Cortex of kidney (tissue), 1 donor: Measurements from ENCODE around the gene SERPIND1.

Experiments used
- DNase-seq: peaks from one replicate; lab custom pipeline; 2025; lab: John Stamatoyannopoulos, UW

Gene SERPIND1

GRCh38 chr22:20775342-20775895, 1.5 kb downstream of the SERPIND1 start:
- DNase-seq: no peak

- no peak for DNase-seq
These were observed 2.9 kb downstream of the SERPIND1 start for GRCh38 chr22:20776624-20777405.

DNA sequence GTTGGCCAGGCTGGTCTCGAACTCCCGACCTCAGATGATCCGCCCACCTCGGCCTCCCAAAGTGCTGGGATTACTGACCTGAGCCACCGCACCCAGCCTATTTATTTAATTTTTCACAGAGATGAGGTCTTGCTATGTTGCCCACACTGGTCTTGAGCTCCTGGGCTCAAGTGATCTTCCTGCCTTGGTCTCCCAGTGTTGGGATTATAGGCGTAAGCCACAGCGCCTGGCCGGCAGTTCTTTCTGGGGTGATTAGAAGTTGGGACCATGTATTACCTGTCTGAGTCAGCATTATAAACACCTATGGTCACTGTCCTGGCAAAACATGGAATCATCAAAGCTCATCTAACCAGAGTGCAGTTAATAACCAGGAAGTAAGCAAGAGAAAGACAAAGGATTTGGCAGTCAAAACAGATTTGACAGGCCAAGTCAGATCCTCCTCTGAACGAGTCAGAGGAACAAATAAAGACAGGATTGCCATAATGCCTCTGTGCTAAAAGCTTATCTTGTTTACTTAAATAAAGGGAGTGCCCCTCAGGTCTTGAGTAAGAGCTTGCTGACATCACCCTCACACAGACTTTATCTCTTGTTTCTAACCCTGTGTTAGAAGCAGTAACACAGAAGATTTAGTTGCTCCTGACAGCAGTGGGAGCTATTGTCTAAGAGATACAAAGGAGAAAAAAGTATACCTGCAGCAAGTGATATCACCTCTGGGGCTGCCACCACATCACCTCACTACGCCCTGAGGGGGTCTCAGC, 3.7 kb downstream of the SERPIND1 start:
- no peak for DNase-seq

DNA sequence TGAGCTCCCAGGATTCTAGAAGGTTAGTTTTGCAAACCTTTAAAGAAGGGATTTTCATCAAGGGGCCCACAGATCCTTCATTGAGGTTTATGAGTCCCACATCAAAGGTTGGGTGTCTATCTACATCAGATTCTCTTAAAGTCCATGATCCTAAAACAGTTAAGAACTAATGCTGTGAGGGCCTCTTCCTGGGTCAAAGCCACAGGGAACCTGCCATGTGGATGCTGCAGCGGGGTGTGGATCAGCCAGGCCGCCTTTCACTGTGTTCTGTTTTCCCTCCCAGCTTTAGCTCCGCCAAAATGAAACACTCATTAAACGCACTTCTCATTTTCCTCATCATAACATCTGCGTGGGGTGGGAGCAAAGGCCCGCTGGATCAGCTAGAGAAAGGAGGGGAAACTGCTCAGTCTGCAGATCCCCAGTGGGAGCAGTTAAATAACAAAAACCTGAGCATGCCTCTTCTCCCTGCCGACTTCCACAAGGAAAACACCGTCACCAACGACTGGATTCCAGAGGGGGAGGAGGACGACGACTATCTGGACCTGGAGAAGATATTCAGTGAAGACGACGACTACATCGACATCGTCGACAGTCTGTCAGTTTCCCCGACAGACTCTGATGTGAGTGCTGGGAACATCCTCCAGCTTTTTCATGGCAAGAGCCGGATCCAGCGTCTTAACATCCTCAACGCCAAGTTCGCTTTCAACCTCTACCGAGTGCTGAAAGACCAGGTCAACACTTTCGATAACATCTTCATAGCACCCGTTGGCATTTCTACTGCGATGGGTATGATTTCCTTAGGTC, 5.3 kb downstream of the SERPIND1 start:
- no peak for DNase-seq

GRCh38 chr22:20779818-20780158, 5.9 kb downstream of the SERPIND1 start:
- DNase-seq: no peak

DNA sequence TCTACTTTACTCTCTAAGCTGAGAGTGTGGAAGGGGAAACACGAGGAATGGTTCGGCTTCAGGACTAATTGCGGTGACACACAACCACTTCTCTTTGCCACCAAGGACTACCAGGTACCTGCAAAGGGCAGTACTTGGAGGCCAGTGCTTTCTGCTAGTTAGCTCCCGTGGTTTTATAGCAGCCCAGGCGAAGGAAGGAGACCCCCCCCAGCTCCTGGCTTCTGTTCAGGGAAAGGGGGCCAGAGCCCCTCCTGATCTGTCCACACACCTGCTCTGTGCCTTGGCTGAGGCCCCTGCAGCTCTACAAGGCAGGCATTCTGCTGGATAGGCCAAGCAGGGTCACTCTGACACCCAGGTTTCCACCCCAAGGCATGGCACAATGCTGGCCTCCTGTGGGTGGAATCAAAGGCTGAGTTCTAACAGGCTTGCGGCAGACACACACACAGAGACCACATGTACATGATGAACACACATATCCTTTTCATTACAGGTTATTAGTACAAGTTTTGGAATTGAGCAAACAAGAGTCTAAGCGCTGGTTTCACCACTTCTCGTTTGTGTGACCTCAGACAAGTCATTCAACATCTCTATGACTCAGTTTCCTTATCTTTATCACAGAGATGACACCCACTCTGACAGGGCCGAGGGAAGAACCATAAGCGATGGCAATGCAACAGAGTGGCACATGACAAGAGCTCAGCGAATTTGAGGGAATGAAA, 7.5 kb downstream of the SERPIND1 start:
- DNase-seq: no peak

DNA sequence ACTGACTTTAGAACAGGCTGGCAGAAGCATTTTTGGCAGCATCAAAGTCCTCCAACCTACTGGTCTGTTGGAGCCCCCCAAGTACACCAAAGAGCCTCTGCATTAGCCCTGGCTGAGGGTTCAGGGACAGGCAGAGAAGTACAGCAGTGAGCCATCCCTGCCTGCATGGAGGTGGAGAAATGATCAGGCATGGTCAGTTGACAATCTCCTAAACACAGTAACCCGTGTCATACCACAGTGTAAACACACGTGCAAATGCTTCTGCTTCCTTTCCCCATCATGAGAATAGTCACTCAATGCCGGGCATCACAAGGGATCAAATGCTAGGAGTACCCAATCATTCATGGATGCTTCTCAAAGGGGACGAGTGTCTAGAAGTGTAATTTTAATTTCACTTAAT, 8.2 kb downstream of the SERPIND1 start:
- DNase-seq: no peak

GRCh38 chr22:20782596-20783299, 8.8 kb downstream of the SERPIND1 start:
- DNase-seq: no peak

DNA sequence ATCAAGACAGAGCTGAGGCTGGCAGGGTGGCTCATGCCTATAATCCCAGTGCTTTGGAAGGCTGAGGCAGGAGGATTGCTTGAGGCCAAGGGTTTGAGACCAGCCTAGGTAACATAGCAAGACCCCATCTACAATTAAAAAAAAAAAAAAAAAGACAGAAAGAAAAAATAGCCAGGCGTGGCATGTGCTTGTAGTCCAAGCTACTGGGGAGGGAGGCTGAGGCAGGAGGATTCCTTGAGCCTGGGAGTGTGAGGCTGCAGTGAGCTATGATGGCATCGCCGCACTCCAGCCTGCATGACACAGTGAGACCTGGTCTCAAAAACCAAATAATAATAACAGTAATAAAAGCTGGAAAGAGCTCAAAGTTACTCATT, 9.4 kb downstream of the SERPIND1 start:
- DNase-seq: no peak

GRCh38 chr22:20783844-20784723, 10.2 kb downstream of the SERPIND1 start:
- no peak for DNase-seq

DNA sequence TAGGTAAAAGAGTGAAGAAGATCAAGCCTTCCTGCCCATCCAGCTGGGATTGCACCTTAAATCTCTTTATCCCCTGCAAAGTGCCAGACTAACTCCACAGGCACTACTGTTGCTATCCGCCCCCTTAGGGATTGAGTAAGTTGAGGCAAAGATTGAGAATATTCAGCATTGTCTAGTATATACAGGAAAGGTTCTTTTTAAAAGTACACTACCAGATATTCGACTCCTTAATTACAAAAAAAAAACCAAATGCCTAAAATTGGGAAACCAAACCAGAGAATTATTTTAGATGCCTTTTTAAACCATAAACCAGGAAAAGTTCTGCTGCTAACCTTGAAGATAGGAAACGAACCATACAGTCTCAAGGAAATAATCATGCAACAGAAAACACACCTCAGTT, 11.5 kb downstream of the SERPIND1 start:
- no peak for DNase-seq

DNA sequence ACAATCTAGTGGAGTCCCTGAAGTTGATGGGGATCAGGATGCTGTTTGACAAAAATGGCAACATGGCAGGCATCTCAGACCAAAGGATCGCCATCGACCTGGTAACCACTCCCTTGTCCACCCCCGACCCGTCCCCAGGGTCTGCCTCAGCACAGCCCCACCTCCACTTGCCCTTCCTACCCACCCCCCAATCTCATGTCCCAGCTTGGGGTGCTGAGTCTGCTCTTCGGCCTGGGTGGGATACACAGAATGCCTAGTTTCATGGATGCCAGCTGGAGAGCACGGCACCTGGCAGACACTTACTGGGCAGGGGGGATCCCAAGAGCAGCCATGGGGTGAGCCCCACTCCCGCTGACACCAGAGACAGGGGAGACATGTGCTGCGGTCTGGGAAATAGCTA, 12.1 kb downstream of the SERPIND1 start:
- no peak for DNase-seq

DNA sequence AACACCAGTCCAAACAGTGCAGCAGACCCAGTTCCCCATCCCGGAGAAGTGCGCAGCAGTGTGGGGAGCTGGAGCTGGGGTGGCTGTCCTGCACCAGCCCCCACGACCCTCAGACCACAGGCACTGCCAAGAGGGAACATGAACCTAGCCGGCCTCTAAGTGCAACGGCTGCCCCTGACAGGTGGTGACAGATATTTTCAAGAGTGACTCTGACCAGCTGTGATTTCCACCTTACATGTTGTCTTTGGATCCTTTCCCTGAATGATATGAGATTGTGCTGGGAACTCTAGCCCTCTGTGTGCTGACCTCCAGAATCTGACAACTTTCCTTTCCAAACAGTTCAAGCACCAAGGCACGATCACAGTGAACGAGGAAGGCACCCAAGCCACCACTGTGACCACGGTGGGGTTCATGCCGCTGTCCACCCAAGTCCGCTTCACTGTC, 12.6 kb downstream of the SERPIND1 start:
- no peak for DNase-seq

DNA sequence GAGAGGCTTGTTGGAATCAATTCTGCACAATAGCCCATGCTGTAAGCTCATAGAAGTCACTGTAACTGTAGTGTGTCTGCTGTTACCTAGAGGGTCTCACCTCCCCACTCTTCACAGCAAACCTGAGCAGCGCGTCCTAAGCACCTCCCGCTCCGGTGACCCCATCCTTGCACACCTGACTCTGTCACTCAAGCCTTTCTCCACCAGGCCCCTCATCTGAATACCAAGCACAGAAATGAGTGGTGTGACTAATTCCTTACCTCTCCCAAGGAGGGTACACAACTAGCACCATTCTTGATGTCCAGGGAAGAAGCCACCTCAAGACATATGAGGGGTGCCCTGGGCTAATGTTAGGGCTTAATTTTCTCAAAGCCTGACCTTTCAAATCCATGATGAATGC, 13.3 kb downstream of the SERPIND1 start:
- no peak for DNase-seq

DNA sequence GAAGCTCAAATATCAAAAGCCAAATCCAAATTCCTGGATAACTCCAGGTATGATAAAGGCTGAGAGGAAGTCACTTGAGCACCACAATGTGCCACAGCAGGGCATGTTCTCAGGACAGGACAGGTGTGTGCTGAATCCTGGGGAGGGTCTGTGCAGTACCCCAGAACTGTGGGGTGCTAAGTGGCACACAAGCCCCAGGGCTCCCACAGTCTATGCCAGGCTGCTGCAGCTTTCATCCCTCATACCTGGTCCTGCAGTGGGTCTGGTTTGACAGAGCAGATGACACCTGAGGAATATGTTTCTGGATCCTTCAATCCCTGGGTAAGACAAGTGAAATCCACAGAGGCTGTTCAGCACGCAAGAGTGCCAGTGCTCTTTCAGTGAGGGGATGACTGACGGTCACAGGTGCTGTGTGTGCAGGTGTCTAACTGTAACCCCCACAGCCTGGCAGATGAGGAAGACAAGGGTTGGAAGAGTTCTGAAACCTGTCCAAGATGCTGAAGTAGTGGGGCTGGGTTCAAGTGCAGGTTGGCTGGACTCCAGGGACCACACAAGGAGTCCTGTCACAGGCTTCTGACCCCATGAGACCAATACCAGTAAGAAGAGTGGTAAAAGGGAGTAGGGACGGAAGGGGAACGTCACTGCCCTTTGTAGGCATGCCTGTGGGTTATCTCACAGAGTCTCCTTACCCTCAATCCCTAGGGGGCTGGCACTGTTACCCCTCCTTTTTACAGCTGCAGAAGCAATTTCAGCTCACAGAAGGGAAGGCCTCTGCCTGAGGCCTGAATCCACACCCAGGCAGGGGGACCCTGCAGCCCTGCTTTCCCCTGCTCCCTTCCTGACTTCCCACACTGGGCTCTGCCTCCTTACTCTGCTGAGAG, 14.1 kb downstream of the SERPIND1 start:
- no peak for DNase-seq

GRCh38 chr22:20788627-20789344, 14.9 kb downstream of the SERPIND1 start:
- DNase-seq: no peak

- DNase-seq: no peak
These were observed 18.5 kb downstream of the SERPIND1 start for GRCh38 chr22:20792221-20792965.
